GM23338 (cell line): ENCODE results near the gene SYNPO. TPM values are rescaled to one million over a fixed set of nuclear protein-coding genes. Genes with fewer than 3 reads are reported as not detected.

Experiments used
- ATAC-seq: fragments of 200-7000 bp; cut with Tn5 transposase; 3 replicates; pipeline ENCODE4 v1.9.1; 2020
- DNase-seq: peaks from one replicate; pipeline ENCODE4 v3.0.0-alpha.2; 2015; ENCODE audit warnings: low spot score
- H2AFZ ChIP-seq: fragments of 200-600 bp; sonication (generic); 2 replicates; pipeline ENCODE4 v1.8.0; 2016; ENCODE audit warnings: antibody characterized with exemption, mild to moderate bottlenecking, moderate library complexity
- H3F3A ChIP-seq: fragments of 200-600 bp; sonication (generic); replicated peaks from 2 replicates; pipeline ENCODE4 v1.8.0; 2017; ENCODE audit warnings: antibody characterized with exemption, mixed run types, low read depth
- H3K27ac ChIP-seq: fragments of 200-600 bp; sonication (generic); 2 replicates; pipeline ENCODE4 v1.6.1; 2016; ENCODE audit warnings: low read depth
- H3K27me3 ChIP-seq: fragments of 200-600 bp; sonication (generic); 2 replicates; pipeline ENCODE4 v1.8.0; 2016; ENCODE audit warnings: mild to moderate bottlenecking, mixed run types, moderate library complexity; ENCODE audit not compliant: insufficient read depth
- H3K36me3 ChIP-seq: fragments of 200-600 bp; sonication (generic); 2 replicates; pipeline ENCODE4 v1.8.0; 2016; ENCODE audit warnings: mild to moderate bottlenecking; ENCODE audit not compliant: insufficient read depth
- H3K4me1 ChIP-seq: fragments of 200-600 bp; sonication (generic); 2 replicates; pipeline ENCODE4 v1.8.0; 2016; ENCODE audit warnings: mild to moderate bottlenecking, moderate library complexity; ENCODE audit not compliant: insufficient read depth
- H3K4me2 ChIP-seq: fragments of 200-600 bp; sonication (generic); 2 replicates; pipeline ENCODE4 v1.7.1; 2017; ENCODE audit warnings: mixed run types
- H3K4me3 ChIP-seq: fragments of 200-600 bp; sonication (generic); 2 replicates; pipeline ENCODE4 v1.6.1; 2016; ENCODE audit warnings: mixed run types
- H3K79me2 ChIP-seq: fragments of 200-600 bp; sonication (generic); replicated peaks from 2 replicates; pipeline ENCODE4 v1.8.0; 2017; ENCODE audit warnings: mild to moderate bottlenecking; ENCODE audit not compliant: insufficient read depth
- H3K9me2 ChIP-seq: fragments of 200-600 bp; sonication (generic); 2 replicates; pipeline ENCODE4 v1.8.0; 2017; ENCODE audit not compliant: insufficient read depth
- H4K20me1 ChIP-seq: fragments of 200-600 bp; sonication (generic); replicated peaks from 2 replicates; pipeline ENCODE4 v1.8.0; 2017; ENCODE audit warnings: mild to moderate bottlenecking; ENCODE audit not compliant: insufficient read depth
- H3K27ac Mint-ChIP-seq: 2 replicates; pipeline ENCODE4 v1.8.0; 2020; ENCODE audit warnings: inconsistent platforms, mild to moderate bottlenecking, moderate library complexity, mixed read lengths
- H3K27me3 Mint-ChIP-seq: 3 replicates; pipeline ENCODE4 v1.8.0; 2022; ENCODE audit warnings: low read depth, mild to moderate bottlenecking, moderate library complexity, mixed read lengths, inconsistent platforms; ENCODE audit not compliant: insufficient read depth, poor library complexity
- H3K36me3 Mint-ChIP-seq: 3 replicates; pipeline ENCODE4 v1.8.0; 2021; ENCODE audit warnings: low read depth, mild to moderate bottlenecking, inconsistent platforms, moderate library complexity, mixed read lengths
- H3K4me1 Mint-ChIP-seq: 3 replicates; pipeline ENCODE4 v1.8.0; 2020; ENCODE audit warnings: mild to moderate bottlenecking, inconsistent platforms, mixed read lengths
- H3K4me3 Mint-ChIP-seq: 3 replicates; pipeline ENCODE4 v1.8.0; 2021; ENCODE audit warnings: moderate library complexity, mild to moderate bottlenecking, inconsistent platforms, mixed read lengths
- H3K9me3 Mint-ChIP-seq: 3 replicates; pipeline ENCODE4 v1.8.0; 2020; ENCODE audit warnings: moderate library complexity, mild to moderate bottlenecking, inconsistent platforms, mixed read lengths
- CREB1 ChIP-seq: fragments of 250-450 bp; sonication (Bioruptor Pico); IDR thresholded peaks from 2 replicates; pipeline ENCODE4 v1.5.0; 2020; ENCODE audit warnings: low read depth, mild to moderate bottlenecking, moderate library complexity
- ETS1 ChIP-seq: IDR thresholded peaks from 2 replicates; pipeline ENCODE4 v1.6.1; 2016; ENCODE audit warnings: antibody characterized with exemption
- EZH2 ChIP-seq: fragments of 200-600 bp; sonication (generic); IDR thresholded peaks from one replicate; pipeline ENCODE4 v1.8.0; 2017; ENCODE audit warnings: antibody characterized with exemption, mild to moderate bottlenecking, low read depth; ENCODE audit not compliant: unreplicated experiment
- JUNB ChIP-seq: IDR thresholded peaks from one replicate; pipeline ENCODE4 v1.6.1; 2016; ENCODE audit warnings: antibody characterized with exemption; ENCODE audit not compliant: unreplicated experiment
- NANOG ChIP-seq: IDR thresholded peaks from 2 replicates; pipeline ENCODE4 v1.6.1; 2016; ENCODE audit warnings: antibody characterized with exemption, borderline replicate concordance
- POLR2AphosphoS5 ChIP-seq: IDR thresholded peaks from 2 replicates; pipeline ENCODE4 v1.6.1; 2016; ENCODE audit warnings: antibody characterized with exemption, low read depth
- REST ChIP-seq: IDR thresholded peaks from one replicate; pipeline ENCODE4 v1.6.1; 2018; ENCODE audit warnings: antibody characterized with exemption; ENCODE audit not compliant: unreplicated experiment
- STAT1 ChIP-seq: IDR thresholded peaks from one replicate; pipeline ENCODE4 v1.6.1; 2016; ENCODE audit warnings: antibody characterized with exemption; ENCODE audit not compliant: unreplicated experiment
- ZNF114 ChIP-seq: fragments of 250-450 bp; sonication (Bioruptor Pico); IDR thresholded peaks from 2 replicates; pipeline ENCODE4 v1.5.0; 2020; ENCODE audit warnings: mild to moderate bottlenecking, moderate library complexity
- ZNF331 ChIP-seq: fragments of 250-450 bp; sonication (Bioruptor Pico); IDR thresholded peaks from 2 replicates; pipeline ENCODE4 v1.5.0; 2020; ENCODE audit warnings: low read depth, mild to moderate bottlenecking, moderate library complexity
- ZNF462 ChIP-seq: fragments of 250-450 bp; sonication (Bioruptor Pico); IDR thresholded peaks from 2 replicates; pipeline ENCODE4 v1.5.0; 2020; ENCODE audit warnings: mild to moderate bottlenecking, moderate library complexity
- polyA plus RNA-seq: library from polyadenylated mRNA; unstranded; fragments of >200 nt; fragmentation: Nextera tagmentation; extraction: Ambion mirVana; gene quantifications from 2 replicates; pipeline ENCODE4 v1.2.1, GENCODE V29; 2016
- total RNA-seq: library from RNA; depleted of rRNA; stranded (reverse); fragments of >200 nt; shearing (Covaris generic); gene quantifications from 2 replicates; pipeline ENCODE4 v1.2.3, GENCODE V29; 2014
- TF ChIP-seq, protein P1 (sequence below), 2 experiments: fragments of 200-600 bp in 1 of 2; sonication (generic) in 1 of 2; conservative IDR thresholded peaks; 2 replicates each; pipeline versions ENCODE4 v1.5.1 to v1.6.1; 2016 to 2017; ENCODE audit warnings: antibody characterized with exemption in 2 of 2, low read depth in 2 of 2, mild to moderate bottlenecking in 2 of 2, moderate library complexity in 1 of 2

The SYNPO gene
- total and polyA plus RNA-seq, 2 experiments from 2014 or later: 0.16 to 1.3 TPM

DNA sequence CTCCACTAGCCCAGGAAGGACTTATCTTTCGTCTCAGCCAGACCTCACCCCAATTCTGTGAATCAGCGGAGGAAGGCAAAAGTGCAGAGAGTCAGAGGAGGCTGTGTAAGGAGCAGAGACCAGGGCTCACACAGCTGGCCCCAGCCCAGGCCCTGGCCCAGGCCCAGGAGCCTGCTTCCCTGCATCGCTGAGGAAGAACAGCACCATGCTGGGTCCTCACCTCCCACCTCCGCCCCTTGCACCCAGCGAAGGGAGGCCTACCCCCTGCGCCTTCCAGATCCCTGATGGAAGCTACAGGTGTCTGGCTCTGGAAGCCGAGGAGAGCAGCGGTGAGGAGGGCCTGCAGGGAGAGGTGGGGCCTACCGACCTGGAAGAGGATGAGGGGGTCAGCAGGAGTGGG lies 22.3 kb upstream of the SYNPO start:
- DNase-seq (no peak), ATAC-seq (no peak)
- TF ChIP-seq NANOG: no peak
- no peak for TF ChIP-seq CREB1 (CRISPR knock-in tag)
- TF ChIP-seq ZNF462: no peak
- TF ChIP-seq JUNB: no peak
- TF ChIP-seq EZH2: no peak
- TF ChIP-seq, protein P1, sequence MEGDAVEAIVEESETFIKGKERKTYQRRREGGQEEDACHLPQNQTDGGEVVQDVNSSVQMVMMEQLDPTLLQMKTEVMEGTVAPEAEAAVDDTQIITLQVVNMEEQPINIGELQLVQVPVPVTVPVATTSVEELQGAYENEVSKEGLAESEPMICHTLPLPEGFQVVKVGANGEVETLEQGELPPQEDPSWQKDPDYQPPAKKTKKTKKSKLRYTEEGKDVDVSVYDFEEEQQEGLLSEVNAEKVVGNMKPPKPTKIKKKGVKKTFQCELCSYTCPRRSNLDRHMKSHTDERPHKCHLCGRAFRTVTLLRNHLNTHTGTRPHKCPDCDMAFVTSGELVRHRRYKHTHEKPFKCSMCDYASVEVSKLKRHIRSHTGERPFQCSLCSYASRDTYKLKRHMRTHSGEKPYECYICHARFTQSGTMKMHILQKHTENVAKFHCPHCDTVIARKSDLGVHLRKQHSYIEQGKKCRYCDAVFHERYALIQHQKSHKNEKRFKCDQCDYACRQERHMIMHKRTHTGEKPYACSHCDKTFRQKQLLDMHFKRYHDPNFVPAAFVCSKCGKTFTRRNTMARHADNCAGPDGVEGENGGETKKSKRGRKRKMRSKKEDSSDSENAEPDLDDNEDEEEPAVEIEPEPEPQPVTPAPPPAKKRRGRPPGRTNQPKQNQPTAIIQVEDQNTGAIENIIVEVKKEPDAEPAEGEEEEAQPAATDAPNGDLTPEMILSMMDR (conservative IDR thresholded peaks at IDR 0.05; ENCODE audit: low read depth in 2 of 2): no peak
- no peak for TF ChIP-seq POLR2AphosphoS5
- TF ChIP-seq STAT1: no peak
- no peak for TF ChIP-seq ZNF114 (CRISPR knock-in tag)
- no peak for TF ChIP-seq REST
- TF ChIP-seq ZNF331: no peak
- TF ChIP-seq ETS1: no peak
- 0 out of 2 replicates have a peak, but pooled peaks cover 6% of the 10 kb centered on the region for H3K4me1 ChIP-seq
- H4K20me1 ChIP-seq: no peaks in the 10 kb centered on the region
- no peaks in the 10 kb centered on the region for H3K36me3 Mint-ChIP-seq
- H3K27me3 Mint-ChIP-seq: peaks cover 4% of the 10 kb centered on the region
- H3F3A ChIP-seq: no peaks in the 10 kb centered on the region
- no peak overlapping the region for H3K4me3 Mint-ChIP-seq
- no peaks in the 10 kb centered on the region for H3K36me3 ChIP-seq
- H3K27ac Mint-ChIP-seq: no peak overlapping the region
- peaks cover 1% of the 10 kb centered on the region; the same call in 1 of the 2 replicates for H3K27me3 ChIP-seq
- H3K4me3 ChIP-seq: no peak overlapping the region
- H3K4me2 ChIP-seq: no peak overlapping the region
- H3K9me3 Mint-ChIP-seq: no peaks in the 10 kb centered on the region
- no peaks in the 10 kb centered on the region for H3K9me2 ChIP-seq
- H3K4me1 Mint-ChIP-seq: peaks cover 38% of the 10 kb centered on the region
- H2AFZ ChIP-seq: no peak overlapping the region
- no peaks in the 10 kb centered on the region for H3K79me2 ChIP-seq
- no peak overlapping the region for H3K27ac ChIP-seq
